Measurements from ENCODE around the gene MAP2K5. TPM values are rescaled to one million over a fixed set of nuclear protein-coding genes. Genes with fewer than 3 reads are reported as not detected.
A peak's percentile ranks its signal among the peaks of the same experiment; 100 is the strongest.

The MAP2K5 gene
- total and polyA plus RNA-seq, 9 of the 15 experiments (the other 6 are each of a cell fraction or from before 2014, with no cell fraction given), result 0.41 to 16.5 (median 7.5) TPM

DNA sequence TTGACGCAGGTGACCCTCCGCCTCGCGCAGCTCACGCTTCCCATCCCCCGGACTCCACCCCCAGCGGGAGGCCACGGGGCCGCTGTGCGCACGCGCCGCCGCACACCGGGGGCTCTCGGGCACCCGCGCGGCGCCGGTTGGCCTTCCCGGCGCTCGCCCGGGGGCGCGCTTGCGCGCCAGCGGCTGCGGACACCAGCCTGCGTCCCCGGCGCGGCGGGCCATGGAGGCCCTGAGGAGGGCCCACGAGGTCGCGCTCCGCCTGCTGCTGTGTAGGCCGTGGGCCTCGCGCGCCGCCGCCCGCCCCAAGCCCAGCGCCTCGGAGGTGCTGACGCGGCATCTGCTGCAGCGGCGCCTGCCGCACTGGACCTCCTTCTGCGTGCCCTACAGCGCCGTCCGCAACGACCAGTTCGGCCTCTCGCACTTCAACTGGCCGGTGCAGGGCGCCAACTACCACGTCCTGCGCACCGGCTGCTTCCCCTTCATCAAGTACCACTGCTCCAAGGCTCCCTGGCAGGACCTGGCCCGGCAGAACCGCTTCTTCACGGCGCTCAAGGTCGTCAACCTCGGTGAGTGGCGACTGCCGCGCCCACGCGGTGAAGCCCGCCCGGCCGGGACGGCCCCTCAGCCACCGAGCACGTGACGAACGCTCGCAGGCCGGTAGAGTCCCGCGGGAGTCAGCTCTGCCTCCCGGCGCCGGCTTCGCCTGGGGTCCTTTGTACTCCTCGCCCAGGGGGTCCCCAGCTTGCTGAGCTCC lies 21.3 kb upstream of the MAP2K5 start, which contains the start of gene C15orf61 (continued):
- TF ChIP-seq, protein P1, sequence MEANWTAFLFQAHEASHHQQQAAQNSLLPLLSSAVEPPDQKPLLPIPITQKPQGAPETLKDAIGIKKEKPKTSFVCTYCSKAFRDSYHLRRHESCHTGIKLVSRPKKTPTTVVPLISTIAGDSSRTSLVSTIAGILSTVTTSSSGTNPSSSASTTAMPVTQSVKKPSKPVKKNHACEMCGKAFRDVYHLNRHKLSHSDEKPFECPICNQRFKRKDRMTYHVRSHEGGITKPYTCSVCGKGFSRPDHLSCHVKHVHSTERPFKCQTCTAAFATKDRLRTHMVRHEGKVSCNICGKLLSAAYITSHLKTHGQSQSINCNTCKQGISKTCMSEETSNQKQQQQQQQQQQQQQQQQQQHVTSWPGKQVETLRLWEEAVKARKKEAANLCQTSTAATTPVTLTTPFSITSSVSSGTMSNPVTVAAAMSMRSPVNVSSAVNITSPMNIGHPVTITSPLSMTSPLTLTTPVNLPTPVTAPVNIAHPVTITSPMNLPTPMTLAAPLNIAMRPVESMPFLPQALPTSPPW (CRISPR knock-in tag; IDR thresholded peaks at IDR 0.05), result peak; percentile 84
- no peak for TF ChIP-seq MTF1 (CRISPR knock-in tag; IDR thresholded peaks at IDR 0.05; ENCODE audit: borderline replicate concordance)
- peak; percentile 80 to 92; a peak in 3 of 4 replicates for TF ChIP-seq NONO (IDR thresholded peaks at IDR 0.05; ENCODE audit: low read depth in 2 of 2, low read length in 1 of 2)
- TF ChIP-seq CHD2 (IDR thresholded peaks at IDR 0.05; ENCODE audit: low read depth, low read length), result peak; percentile 92
- TF ChIP-seq TCFL5 (CRISPR knock-in tag; conservative IDR thresholded peaks at IDR 0.05), result no peak
- peak; percentile 81 for TF ChIP-seq ZNF431 (CRISPR knock-in tag; IDR thresholded peaks at IDR 0.05)
- TF ChIP-seq RFX7 (CRISPR knock-in tag; IDR thresholded peaks at IDR 0.05), result no peak
- TF ChIP-seq NFIX (CRISPR knock-in tag; IDR thresholded peaks at IDR 0.05; ENCODE audit: low read depth), result no peak
- TF ChIP-seq TARDBP (IDR thresholded peaks at IDR 0.05), result peak; percentile 59; the same call in 1 of the 2 replicates
- TF ChIP-seq ZNF263 (CRISPR knock-in tag; IDR thresholded peaks at IDR 0.05; ENCODE audit: borderline replicate concordance), result no peak; the same call in none of the 2 replicates
- TF ChIP-seq MEIS2 (IDR thresholded peaks at IDR 0.05; ENCODE audit: partially characterized antibody), result peak; percentile 79
- TF ChIP-seq NR3C1 (CRISPR knock-in tag; IDR thresholded peaks at IDR 0.05), result peak; percentile 97
- TF ChIP-seq FOXA3 (CRISPR knock-in tag; conservative IDR thresholded peaks at IDR 0.05 in 1 of 2, IDR thresholded peaks at IDR 0.05 in 1 of 2), result peak in 1 of 2 experiments; percentile 74; a peak in 2 of 4 replicates
- TF ChIP-seq POLR2AphosphoS5 (IDR thresholded peaks at IDR 0.05; ENCODE audit: control insufficient read depth, insufficient read depth, low read depth, low read length), result peak; percentile 54; the same call in 1 of the 2 replicates
- TF ChIP-seq, protein P2, sequence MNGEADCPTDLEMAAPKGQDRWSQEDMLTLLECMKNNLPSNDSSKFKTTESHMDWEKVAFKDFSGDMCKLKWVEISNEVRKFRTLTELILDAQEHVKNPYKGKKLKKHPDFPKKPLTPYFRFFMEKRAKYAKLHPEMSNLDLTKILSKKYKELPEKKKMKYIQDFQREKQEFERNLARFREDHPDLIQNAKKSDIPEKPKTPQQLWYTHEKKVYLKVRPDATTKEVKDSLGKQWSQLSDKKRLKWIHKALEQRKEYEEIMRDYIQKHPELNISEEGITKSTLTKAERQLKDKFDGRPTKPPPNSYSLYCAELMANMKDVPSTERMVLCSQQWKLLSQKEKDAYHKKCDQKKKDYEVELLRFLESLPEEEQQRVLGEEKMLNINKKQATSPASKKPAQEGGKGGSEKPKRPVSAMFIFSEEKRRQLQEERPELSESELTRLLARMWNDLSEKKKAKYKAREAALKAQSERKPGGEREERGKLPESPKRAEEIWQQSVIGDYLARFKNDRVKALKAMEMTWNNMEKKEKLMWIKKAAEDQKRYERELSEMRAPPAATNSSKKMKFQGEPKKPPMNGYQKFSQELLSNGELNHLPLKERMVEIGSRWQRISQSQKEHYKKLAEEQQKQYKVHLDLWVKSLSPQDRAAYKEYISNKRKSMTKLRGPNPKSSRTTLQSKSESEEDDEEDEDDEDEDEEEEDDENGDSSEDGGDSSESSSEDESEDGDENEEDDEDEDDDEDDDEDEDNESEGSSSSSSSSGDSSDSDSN (IDR thresholded peaks at IDR 0.05; ENCODE audit: borderline replicate concordance in 1 of 2, low read depth in 2 of 2, low read length in 2 of 2), result peak; percentile 54 to 95; a peak in 3 of 4 replicates
- no peak for TF ChIP-seq ZNF274 (IDR thresholded peaks at IDR 0.05; ENCODE audit: borderline replicate concordance, low read depth, low read length)
- no peak for TF ChIP-seq GTF2F1 (IDR thresholded peaks at IDR 0.05; ENCODE audit: low read depth, low read length)
- TF ChIP-seq, protein P3, sequence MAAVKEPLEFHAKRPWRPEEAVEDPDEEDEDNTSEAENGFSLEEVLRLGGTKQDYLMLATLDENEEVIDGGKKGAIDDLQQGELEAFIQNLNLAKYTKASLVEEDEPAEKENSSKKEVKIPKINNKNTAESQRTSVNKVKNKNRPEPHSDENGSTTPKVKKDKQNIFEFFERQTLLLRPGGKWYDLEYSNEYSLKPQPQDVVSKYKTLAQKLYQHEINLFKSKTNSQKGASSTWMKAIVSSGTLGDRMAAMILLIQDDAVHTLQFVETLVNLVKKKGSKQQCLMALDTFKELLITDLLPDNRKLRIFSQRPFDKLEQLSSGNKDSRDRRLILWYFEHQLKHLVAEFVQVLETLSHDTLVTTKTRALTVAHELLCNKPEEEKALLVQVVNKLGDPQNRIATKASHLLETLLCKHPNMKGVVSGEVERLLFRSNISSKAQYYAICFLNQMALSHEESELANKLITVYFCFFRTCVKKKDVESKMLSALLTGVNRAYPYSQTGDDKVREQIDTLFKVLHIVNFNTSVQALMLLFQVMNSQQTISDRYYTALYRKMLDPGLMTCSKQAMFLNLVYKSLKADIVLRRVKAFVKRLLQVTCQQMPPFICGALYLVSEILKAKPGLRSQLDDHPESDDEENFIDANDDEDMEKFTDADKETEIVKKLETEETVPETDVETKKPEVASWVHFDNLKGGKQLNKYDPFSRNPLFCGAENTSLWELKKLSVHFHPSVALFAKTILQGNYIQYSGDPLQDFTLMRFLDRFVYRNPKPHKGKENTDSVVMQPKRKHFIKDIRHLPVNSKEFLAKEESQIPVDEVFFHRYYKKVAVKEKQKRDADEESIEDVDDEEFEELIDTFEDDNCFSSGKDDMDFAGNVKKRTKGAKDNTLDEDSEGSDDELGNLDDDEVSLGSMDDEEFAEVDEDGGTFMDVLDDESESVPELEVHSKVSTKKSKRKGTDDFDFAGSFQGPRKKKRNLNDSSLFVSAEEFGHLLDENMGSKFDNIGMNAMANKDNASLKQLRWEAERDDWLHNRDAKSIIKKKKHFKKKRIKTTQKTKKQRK (IDR thresholded peaks at IDR 0.05; ENCODE audit: borderline replicate concordance, low read depth, low read length), result no peak
- no peak for TF ChIP-seq ZNF764 (CRISPR knock-in tag; IDR thresholded peaks at IDR 0.05; ENCODE audit: low read depth)
- TF ChIP-seq RFX1 (IDR thresholded peaks at IDR 0.05), result no peak
